Muscle layer of duodenum (tissue), 2 donors: Measurements from ENCODE around the gene NPAT.
A peak's percentile ranks its signal among the peaks of the same experiment; 100 is the strongest.
"Not testable (repeated sequence)": the region's sequence is repeated elsewhere in the genome, so short reads cannot be mapped to it uniquely, and the experiment has no call there.

ENCODE experiments used
- H3K27ac ChIP-seq: one replicate; pipeline ENCODE4 v1.7.0; 2013; ENCODE audit warnings: mild to moderate bottlenecking, low read length
- H3K27me3 ChIP-seq: one replicate; pipeline ENCODE4 v1.7.0; 2013; ENCODE audit warnings: low read depth, mild to moderate bottlenecking, control low read depth, low read length
- H3K36me3 ChIP-seq, 2 donors: one replicate each; pipeline ENCODE4 v1.7.0; 2013; ENCODE audit warnings: low read length in 2 of 2, control low read depth in 1 of 2, mild to moderate bottlenecking in 1 of 2; ENCODE audit not compliant: insufficient read depth in 2 of 2, control insufficient read depth in 1 of 2
- H3K4me1 ChIP-seq, 2 donors: one replicate each; pipeline ENCODE4 v1.7.0; 2013; ENCODE audit warnings: low read length in 2 of 2, mild to moderate bottlenecking in 2 of 2, control low read depth in 1 of 2, moderate library complexity in 1 of 2; ENCODE audit not compliant: insufficient read depth in 2 of 2, control insufficient read depth in 1 of 2
- H3K4me3 ChIP-seq, 2 donors: one replicate each; pipeline ENCODE4 v1.7.0; 2013; ENCODE audit warnings: low read length in 2 of 2, low read depth in 1 of 2, mild to moderate bottlenecking in 1 of 2
- H3K9me3 ChIP-seq, 2 donors: one replicate each; pipeline ENCODE4 v1.7.0; 2013; ENCODE audit warnings: low read length in 2 of 2, control low read depth in 1 of 2, mild to moderate bottlenecking in 1 of 2; ENCODE audit not compliant: control insufficient read depth in 1 of 2
- donor health status: healthy.

Gene NPAT

DNA sequence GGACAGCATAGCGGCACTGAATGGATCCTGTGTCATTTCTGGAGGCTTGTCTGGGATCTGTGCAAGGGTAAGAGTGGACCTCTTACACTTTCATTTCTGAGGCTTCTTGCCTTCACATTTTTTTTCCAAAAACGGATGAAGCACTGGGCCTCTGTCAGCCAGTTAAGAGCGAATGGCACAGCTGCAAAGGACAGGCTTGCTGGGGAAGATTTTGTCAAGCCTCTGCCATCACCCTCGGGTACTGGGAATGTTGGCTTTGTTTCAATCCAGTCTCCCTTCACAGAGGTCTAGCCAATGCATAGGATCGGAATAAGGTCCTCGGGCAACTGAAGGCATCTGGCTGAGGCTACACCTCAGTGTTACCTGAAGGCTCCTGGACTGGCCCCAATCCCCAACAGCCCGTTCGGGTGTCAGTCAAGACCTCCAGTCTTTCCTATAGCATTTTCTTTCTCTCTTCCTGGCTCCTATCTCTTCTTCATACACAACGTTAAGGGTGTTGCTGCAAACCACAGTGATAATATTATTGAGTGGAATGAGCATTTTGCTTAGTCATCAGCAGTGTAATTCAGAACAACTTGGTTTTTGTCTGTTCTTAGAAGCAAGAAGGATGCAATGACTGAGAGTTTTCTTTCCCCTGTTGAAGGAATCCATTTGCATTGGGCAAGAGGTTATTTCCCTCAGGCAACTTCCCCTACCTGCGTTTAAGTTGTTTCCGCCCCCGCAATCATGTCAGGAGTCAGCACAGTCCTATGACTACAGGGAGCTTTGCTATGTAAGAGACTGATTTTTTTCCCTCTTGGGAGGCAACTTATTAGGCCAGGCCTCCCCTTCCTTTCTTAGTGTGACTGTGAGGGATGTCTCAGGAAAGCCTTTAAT lies 22.8 kb downstream of the NPAT start:
- Histone ChIP-seq H3K36me3 (peaks cover 4 to 14% of the 10 kb centered on the region in 2 donors), H3K4me3 (no peak overlapping the region), H3K27ac (no peak overlapping the region), H3K9me3 (no peaks in the 10 kb centered on the region), H3K4me1 (peaks cover 0 to 3% of the 10 kb centered on the region in 2 donors), H3K27me3 (no peaks in the 10 kb centered on the region)

DNA sequence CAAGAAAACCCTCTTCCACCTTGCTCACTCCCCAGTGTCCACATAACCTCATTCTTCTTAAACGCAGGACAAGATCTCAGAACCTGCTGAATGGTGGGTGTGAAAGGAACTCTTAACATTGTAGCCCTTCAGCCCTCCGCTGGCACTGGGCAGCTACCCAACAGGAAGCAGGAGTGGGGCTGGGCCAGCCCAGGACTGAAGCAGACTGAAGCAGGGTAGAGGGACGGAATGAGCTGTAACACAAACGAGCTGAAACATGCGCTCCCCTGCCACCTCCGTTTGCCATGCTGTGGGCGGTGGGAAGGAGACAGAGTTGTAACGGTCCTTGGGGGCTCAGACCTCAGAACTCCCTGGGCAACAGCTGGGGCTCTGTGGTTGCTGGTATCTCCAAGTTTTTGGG lies 23.6 kb downstream of the NPAT start:
- peaks cover 4 to 18% of the 10 kb centered on the region in 2 donors for H3K36me3 ChIP-seq
- no peaks in the 10 kb centered on the region for H3K27me3 ChIP-seq
- no peaks in the 10 kb centered on the region for H3K9me3 ChIP-seq
- peaks cover 0 to 3% of the 10 kb centered on the region in 2 donors for H3K4me1 ChIP-seq
- no peak overlapping the region for H3K27ac ChIP-seq
- H3K4me3 ChIP-seq: no peak overlapping the region

- peaks cover 0 to 3% of the 10 kb centered on the region in 2 donors for H3K4me1 ChIP-seq
- no peak overlapping the region for H3K27ac ChIP-seq
- H3K36me3 ChIP-seq: peaks cover 4 to 20% of the 10 kb centered on the region in 2 donors
- no peaks in the 10 kb centered on the region for H3K27me3 ChIP-seq
- no peaks in the 10 kb centered on the region for H3K9me3 ChIP-seq
- no peak overlapping the region for H3K4me3 ChIP-seq
These were observed 25.1 kb downstream of the NPAT start for GRCh38 chr11:108197351-108197750.

DNA sequence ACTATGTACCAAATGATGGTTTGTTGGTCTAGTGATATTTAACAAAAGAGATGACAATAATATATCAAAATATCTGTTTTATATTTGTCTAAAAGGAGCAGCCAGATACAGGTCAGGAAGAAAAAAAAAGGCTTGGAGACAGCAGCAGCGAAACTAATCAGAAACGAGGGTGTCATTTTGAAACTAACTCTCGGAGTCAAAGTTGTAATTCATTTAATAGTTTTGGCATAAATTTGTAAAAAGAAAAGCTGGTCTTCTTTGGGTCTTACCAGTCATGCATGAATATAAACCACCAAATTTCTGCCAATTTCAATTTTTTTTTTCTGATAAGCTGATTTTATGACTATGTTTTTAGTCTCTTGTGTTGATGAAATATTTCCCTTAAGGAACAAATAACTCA lies 25.5 kb downstream of the NPAT start:
- Histone ChIP-seq H3K27me3 (no peaks in the 10 kb centered on the region), H3K36me3 (peaks cover 4 to 24% of the 10 kb centered on the region in 2 donors), H3K27ac (no peak overlapping the region)

GRCh38 chr11:108193725-108194124 lies 28.7 kb downstream of the NPAT start:
- Histone ChIP-seq H3K27me3 (no peaks in the 10 kb centered on the region), H3K4me3 (no peak overlapping the region), H3K27ac (no peak overlapping the region), H3K9me3 (no peaks in the 10 kb centered on the region), H3K36me3 (peaks cover 20 to 46% of the 10 kb centered on the region in 2 donors), H3K4me1 (peaks cover 0 to under 1% of the 10 kb centered on the region in 2 donors)

More for the DNA sequence above, 25.5 kb downstream of the NPAT start:
- Histone ChIP-seq H3K4me3 (no peak overlapping the region), H3K4me1 (peaks cover 0 to 3% of the 10 kb centered on the region in 2 donors), H3K9me3 (no peaks in the 10 kb centered on the region)

DNA sequence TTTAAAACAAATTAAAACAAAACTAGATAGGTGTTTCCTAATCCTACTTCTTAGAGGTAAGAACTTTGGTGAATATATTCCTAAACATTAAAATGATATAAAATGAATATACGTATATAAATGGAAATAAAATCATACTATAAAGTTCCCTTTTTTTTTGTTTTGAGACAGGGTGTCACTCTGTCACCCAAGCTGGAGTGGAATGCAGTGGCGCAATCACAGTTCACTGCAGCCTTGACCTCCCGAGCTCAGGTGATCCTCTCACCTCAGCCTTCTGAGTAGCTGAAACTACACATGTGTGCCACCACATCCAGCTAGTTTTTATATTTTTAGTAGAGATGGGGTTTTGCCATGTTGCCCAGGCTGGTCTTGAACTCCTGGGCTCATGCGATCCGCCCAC lies 44.9 kb downstream of the NPAT start:
- no peaks in the 10 kb centered on the region for H3K9me3 ChIP-seq
- no peaks in the 10 kb centered on the region for H3K27me3 ChIP-seq
- no peak overlapping the region for H3K4me3 ChIP-seq
- H3K36me3 ChIP-seq: peaks cover 24 to 61% of the 10 kb centered on the region in 2 donors
- H3K4me1 ChIP-seq: no peaks in the 10 kb centered on the region
- H3K27ac ChIP-seq: no peak overlapping the region

- Histone ChIP-seq H3K27ac (no peak overlapping the region), H3K4me1 (no peaks in the 10 kb centered on the region), H3K9me3 (no peaks in the 10 kb centered on the region), H3K4me3 (peak overlapping the region in 1 of 2 donors; percentile 4), H3K36me3 (peaks cover 37 to 49% of the 10 kb centered on the region in 2 donors), H3K27me3 (no peaks in the 10 kb centered on the region)
These were observed 52.3 kb downstream of the NPAT start for GRCh38 chr11:108170184-108170583.

GRCh38 chr11:108167624-108168023 lies 54.8 kb downstream of the NPAT start:
- Histone ChIP-seq H3K36me3 (peaks cover 38 to 53% of the 10 kb centered on the region in 2 donors), H3K27ac (no peak overlapping the region), H3K4me3 (no peak overlapping the region), H3K9me3 (no peaks in the 10 kb centered on the region), H3K27me3 (no peaks in the 10 kb centered on the region), H3K4me1 (no peaks in the 10 kb centered on the region)

DNA sequence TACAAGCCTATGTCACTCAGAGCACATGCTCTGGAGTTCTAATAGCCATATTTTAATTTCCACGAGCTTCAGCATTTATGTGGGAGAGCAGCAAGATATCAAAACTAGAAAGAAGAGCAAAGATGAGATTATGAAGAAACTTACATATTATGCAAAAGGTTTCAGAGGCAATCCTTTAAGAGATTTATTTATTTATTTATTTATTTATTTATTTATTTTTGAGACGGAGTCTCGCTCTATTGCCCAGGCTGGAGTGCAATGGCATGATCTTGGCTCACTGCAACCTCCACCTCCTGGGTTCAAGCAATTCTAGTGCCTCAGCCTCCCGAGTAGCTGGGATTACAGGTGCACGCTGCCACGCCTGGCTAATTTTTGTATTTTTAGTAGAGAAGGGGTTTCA lies 59.6 kb downstream of the NPAT start:
- not testable (repeated sequence) for H3K9me3 ChIP-seq, H3K4me1 ChIP-seq, H3K4me3 ChIP-seq, H3K27ac ChIP-seq, H3K27me3 ChIP-seq
- peaks cover 47 to 74% of the 10 kb centered on the region in 2 donors for H3K36me3 ChIP-seq

- H3K27me3 ChIP-seq: no peaks in the 10 kb centered on the region
- H3K27ac ChIP-seq: no peak overlapping the region
- H3K9me3 ChIP-seq: no peaks in the 10 kb centered on the region
- no peaks in the 10 kb centered on the region for H3K4me1 ChIP-seq
- no peak overlapping the region for H3K4me3 ChIP-seq
- H3K36me3 ChIP-seq: peaks cover 47 to 74% of the 10 kb centered on the region in 2 donors
These were observed 61.4 kb downstream of the NPAT start for GRCh38 chr11:108160970-108161566.

- no peak overlapping the region for H3K4me3 ChIP-seq
- no peak overlapping the region for H3K27ac ChIP-seq
- H3K27me3 ChIP-seq: no peaks in the 10 kb centered on the region
- no peaks in the 10 kb centered on the region for H3K9me3 ChIP-seq
- H3K4me1 ChIP-seq: no peaks in the 10 kb centered on the region
- H3K36me3 ChIP-seq: peaks cover 37 to 47% of the 10 kb centered on the region in 2 donors
These were observed 67.8 kb downstream of the NPAT start for GRCh38 chr11:108154591-108154990.
